NB4 (cell line): Measurements from ENCODE around the gene BCL7A.

Experiments
- POLR2A ChIP-seq: IDR thresholded peaks from 2 replicates; pipeline ENCODE4 v1.6.1; 2011; ENCODE audit warnings: mild to moderate bottlenecking; ENCODE audit not compliant: insufficient read length; ENCODE audit errors: extremely low read depth
- TF ChIP-seq, protein P1 (sequence below): IDR thresholded peaks from one replicate; pipeline ENCODE4 v1.5.1; 2012; ENCODE audit warnings: low read depth, low read length
- TF ChIP-seq, protein P2 (sequence below): IDR thresholded peaks from 2 replicates; pipeline ENCODE4 v1.6.1; 2011; ENCODE audit warnings: low read depth, low read length

DNA sequence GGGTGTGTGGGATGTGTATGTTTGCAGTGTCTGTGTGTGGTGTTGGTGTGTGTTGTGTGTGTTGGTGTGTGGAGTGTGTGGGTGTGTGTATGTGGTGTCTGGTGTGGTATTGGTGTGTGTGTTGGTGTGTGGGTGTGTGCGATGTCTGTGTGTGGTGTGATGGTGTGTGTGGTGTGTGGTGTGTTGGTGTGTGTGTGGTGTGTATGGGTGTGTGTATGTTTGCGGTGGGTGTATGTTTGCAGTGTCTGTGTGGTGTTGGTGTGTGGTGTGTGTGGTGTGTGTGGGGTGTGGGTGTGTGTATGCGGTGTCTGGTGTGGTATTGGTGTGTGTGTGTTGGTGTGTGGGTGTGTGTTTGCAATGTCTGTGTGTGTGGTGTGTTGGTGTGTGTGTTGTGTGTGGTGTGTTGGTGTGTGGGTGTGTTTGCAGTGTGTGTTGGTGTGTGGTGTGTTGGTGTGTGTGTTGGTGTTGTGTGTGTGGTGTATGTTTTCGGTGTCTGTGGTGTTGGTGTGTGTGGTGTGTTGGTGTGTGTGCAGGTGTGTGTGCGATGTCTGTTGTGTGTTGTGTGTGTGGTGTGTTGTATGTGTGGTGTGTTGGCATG, 72.6 kb downstream of the BCL7A start:
- TF ChIP-seq, protein P1, sequence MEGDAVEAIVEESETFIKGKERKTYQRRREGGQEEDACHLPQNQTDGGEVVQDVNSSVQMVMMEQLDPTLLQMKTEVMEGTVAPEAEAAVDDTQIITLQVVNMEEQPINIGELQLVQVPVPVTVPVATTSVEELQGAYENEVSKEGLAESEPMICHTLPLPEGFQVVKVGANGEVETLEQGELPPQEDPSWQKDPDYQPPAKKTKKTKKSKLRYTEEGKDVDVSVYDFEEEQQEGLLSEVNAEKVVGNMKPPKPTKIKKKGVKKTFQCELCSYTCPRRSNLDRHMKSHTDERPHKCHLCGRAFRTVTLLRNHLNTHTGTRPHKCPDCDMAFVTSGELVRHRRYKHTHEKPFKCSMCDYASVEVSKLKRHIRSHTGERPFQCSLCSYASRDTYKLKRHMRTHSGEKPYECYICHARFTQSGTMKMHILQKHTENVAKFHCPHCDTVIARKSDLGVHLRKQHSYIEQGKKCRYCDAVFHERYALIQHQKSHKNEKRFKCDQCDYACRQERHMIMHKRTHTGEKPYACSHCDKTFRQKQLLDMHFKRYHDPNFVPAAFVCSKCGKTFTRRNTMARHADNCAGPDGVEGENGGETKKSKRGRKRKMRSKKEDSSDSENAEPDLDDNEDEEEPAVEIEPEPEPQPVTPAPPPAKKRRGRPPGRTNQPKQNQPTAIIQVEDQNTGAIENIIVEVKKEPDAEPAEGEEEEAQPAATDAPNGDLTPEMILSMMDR, result no peak
- no peak for TF ChIP-seq POLR2A
- TF ChIP-seq, protein P2, sequence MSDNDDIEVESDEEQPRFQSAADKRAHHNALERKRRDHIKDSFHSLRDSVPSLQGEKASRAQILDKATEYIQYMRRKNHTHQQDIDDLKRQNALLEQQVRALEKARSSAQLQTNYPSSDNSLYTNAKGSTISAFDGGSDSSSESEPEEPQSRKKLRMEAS, result no peak
